WI38 (cell line): ENCODE results near the gene CDH23.

Experiments
- H3K4me3 ChIP-seq: 2 replicates; pipeline ENCODE4 v1.5.1; 2011; ENCODE audit warnings: low read depth, mild to moderate bottlenecking, control low read depth, low read length
- CTCF ChIP-seq: IDR thresholded peaks from 2 replicates; pipeline ENCODE4 v1.5.1; 2012; ENCODE audit warnings: low read depth, mild to moderate bottlenecking, control low read depth, low read length

CDH23 gene

DNA sequence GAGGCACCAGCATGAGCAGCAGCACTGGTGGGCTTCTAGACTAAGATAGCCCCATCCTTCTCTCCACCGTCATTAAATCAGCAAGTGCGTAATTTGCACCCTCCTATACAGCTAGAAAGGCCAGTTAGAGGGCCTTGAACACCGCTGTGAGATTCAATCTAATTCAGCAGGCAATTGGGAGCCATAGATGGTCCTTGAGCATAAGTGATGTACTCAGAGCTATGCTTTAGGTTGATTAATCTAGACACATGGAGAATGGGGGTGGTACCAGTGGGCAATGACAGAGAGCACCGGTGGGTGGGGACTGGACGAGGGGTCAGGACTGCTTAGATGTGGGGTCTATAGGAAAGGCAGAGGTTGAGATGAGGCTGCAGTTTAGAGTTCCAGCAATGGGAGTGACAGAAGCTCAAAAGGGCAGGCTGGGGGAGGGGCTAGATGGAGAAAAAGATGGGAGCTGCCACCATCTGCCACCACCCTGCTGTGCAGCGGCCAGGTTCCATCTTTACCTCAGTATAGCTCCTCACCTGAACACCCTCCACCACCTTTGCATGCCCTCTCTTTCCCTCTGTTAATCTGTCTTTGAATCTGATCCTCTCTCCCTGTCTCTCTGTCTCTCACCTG, 235.6 kb downstream of the CDH23 start:
- H3K4me3 ChIP-seq = no peak overlapping the region
- TF ChIP-seq CTCF = no peak

DNA sequence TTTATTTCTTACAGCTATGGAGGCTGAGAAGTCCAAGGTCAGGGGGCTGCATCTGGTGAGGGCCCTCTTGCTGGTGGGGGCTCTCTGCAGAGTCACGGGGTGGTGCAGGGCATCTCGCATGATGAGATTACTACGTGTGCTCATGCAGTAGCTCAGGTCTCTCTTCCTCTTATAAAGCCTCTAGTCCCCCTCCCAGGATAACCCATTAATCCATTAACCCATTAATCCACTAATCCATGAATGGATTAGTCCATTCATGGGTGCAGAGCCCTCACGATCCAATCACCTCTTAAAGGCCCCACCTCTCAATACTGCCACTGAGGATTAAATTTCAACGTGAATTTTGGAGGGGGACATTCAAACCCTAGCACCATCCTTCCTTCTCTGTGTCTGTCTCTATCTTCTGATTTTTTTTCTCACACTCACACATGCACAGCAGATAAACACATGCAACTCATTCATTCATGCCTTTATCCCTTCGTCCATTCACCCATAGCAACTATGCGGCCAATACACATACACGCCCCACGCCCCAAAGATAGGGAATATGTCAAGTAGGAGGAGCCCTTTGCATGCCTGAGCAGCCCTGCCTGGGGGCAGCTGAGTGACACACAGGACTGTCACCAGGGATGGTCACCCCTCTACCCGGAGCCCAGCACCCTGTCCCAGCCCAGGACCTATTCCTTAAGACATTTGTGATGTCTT, 236.3 kb downstream of the CDH23 start:
- no peak overlapping the region for H3K4me3 ChIP-seq
- TF ChIP-seq CTCF = no peak

- no peak for TF ChIP-seq CTCF
- H3K4me3 ChIP-seq = no peak overlapping the region
These were observed 237.2 kb downstream of the CDH23 start for GRCh38 chr10:71633920-71634319.

DNA sequence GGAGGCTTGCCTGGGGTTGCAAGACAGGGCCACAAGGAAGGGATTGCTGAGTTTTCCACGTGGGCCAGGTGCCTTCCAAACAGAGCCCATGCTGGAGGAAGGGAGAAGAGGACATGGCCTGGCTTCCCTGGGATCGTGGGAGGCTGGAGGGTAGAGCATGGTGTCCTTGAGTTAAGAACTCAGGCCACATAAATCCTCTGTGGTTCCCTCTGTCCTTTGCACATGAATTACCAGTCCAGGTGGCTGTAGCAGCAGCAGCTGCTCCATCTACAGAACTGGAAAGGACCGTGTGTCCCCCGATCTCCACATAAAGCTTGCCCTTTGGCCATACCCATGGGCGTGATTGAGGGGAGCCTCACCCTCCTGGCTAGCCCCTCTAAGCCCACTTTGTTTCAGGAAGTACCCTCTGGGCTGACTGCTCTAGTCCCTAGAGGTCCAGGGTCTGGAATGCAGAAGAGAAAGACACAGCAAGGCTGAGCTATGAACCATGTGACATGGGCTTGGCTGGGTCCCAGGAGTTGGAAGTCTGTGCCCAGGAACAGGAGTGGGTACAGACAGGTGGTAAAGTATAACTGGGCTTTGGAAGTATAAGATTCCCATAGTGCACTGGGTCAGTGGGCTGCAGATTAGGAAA, 237.9 kb downstream of the CDH23 start:
- H3K4me3 ChIP-seq = no peak overlapping the region
- no peak for TF ChIP-seq CTCF

DNA sequence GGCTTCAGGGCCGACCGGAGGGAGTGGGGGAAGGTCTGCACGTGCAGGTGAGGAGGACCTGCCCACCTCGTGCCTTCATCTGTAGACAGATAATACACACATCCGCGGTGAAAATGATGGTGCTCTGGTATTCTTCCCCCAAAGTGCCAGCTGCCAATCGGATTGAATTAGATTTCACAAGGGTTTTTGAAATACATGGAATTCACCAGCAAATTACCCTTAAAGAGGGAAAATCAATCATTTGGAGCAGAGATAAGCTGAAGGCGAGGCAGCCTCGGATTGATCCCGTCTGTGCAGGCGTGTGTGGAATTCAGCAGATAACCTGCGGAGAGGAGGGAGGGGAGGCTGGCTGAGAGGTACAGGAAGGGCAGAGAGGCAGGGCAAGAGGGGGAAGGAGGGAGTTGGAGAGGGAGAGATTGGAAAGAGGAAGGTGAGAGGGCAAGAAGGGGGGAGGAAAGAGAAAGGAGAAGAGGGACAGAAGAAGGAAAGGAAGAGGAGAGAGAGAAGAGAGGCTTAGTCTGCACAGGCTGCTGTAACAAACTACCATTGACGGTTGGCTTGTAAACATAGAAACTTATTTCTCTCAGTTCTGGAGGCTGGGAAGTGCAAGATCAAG, 238.6 kb downstream of the CDH23 start:
- H3K4me3 ChIP-seq = no peak overlapping the region

DNA sequence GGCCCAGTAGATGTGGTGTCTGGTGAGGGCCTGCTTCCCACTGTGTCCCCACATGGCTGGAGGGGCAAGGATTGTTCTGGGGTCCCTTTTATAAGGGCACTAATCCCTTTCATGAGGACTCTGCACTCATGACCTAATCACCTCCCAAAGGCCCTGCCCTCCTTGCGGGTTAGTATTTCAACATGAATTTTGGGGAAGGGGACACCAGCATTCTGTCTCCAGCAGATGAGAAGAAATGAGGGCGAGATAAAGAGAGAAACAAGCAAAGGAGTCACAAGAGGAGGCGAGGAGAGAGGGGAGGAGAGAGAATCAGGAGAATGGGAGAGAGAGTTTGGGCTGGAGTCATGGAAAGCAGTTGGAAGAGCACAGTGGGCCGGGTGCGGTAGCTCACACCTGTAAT, 239.1 kb downstream of the CDH23 start:
- TF ChIP-seq CTCF = no peak
- H3K4me3 ChIP-seq = no peak overlapping the region

More for the DNA sequence above, 238.6 kb downstream of the CDH23 start:
- no peak for TF ChIP-seq CTCF

GRCh38 chr10:71636588-71636987, 239.9 kb downstream of the CDH23 start:
- no peak for TF ChIP-seq CTCF
- no peak overlapping the region for H3K4me3 ChIP-seq
